GM23338 (cell line): ENCODE results near the gene ZAP70. TPM values are rescaled to one million over a fixed set of nuclear protein-coding genes. Genes with fewer than 3 reads are reported as not detected.

ENCODE experiments used
- ATAC-seq: fragments of 200-7000 bp; cut with Tn5 transposase; 3 replicates; pipeline ENCODE4 v1.9.1; 2020
- DNase-seq: peaks from one replicate; pipeline ENCODE4 v3.0.0-alpha.2; 2015; ENCODE audit warnings: low spot score
- H2AFZ ChIP-seq: fragments of 200-600 bp; sonication (generic); 2 replicates; pipeline ENCODE4 v1.8.0; 2016; ENCODE audit warnings: antibody characterized with exemption, mild to moderate bottlenecking, moderate library complexity
- H3F3A ChIP-seq: fragments of 200-600 bp; sonication (generic); replicated peaks from 2 replicates; pipeline ENCODE4 v1.8.0; 2017; ENCODE audit warnings: antibody characterized with exemption, mixed run types, low read depth
- H3K27ac ChIP-seq: fragments of 200-600 bp; sonication (generic); 2 replicates; pipeline ENCODE4 v1.6.1; 2016; ENCODE audit warnings: low read depth
- H3K27me3 ChIP-seq: fragments of 200-600 bp; sonication (generic); 2 replicates; pipeline ENCODE4 v1.8.0; 2016; ENCODE audit warnings: mild to moderate bottlenecking, mixed run types, moderate library complexity; ENCODE audit not compliant: insufficient read depth
- H3K36me3 ChIP-seq: fragments of 200-600 bp; sonication (generic); 2 replicates; pipeline ENCODE4 v1.8.0; 2016; ENCODE audit warnings: mild to moderate bottlenecking; ENCODE audit not compliant: insufficient read depth
- H3K4me1 ChIP-seq: fragments of 200-600 bp; sonication (generic); 2 replicates; pipeline ENCODE4 v1.8.0; 2016; ENCODE audit warnings: mild to moderate bottlenecking, moderate library complexity; ENCODE audit not compliant: insufficient read depth
- H3K4me2 ChIP-seq: fragments of 200-600 bp; sonication (generic); 2 replicates; pipeline ENCODE4 v1.7.1; 2017; ENCODE audit warnings: mixed run types
- H3K4me3 ChIP-seq: fragments of 200-600 bp; sonication (generic); 2 replicates; pipeline ENCODE4 v1.6.1; 2016; ENCODE audit warnings: mixed run types
- H3K79me2 ChIP-seq: fragments of 200-600 bp; sonication (generic); replicated peaks from 2 replicates; pipeline ENCODE4 v1.8.0; 2017; ENCODE audit warnings: mild to moderate bottlenecking; ENCODE audit not compliant: insufficient read depth
- H3K9me2 ChIP-seq: fragments of 200-600 bp; sonication (generic); 2 replicates; pipeline ENCODE4 v1.8.0; 2017; ENCODE audit not compliant: insufficient read depth
- H4K20me1 ChIP-seq: fragments of 200-600 bp; sonication (generic); replicated peaks from 2 replicates; pipeline ENCODE4 v1.8.0; 2017; ENCODE audit warnings: mild to moderate bottlenecking; ENCODE audit not compliant: insufficient read depth
- H3K27ac Mint-ChIP-seq: 2 replicates; pipeline ENCODE4 v1.8.0; 2020; ENCODE audit warnings: inconsistent platforms, mild to moderate bottlenecking, moderate library complexity, mixed read lengths
- H3K27me3 Mint-ChIP-seq: 3 replicates; pipeline ENCODE4 v1.8.0; 2022; ENCODE audit warnings: low read depth, mild to moderate bottlenecking, moderate library complexity, mixed read lengths, inconsistent platforms; ENCODE audit not compliant: insufficient read depth, poor library complexity
- H3K36me3 Mint-ChIP-seq: 3 replicates; pipeline ENCODE4 v1.8.0; 2021; ENCODE audit warnings: low read depth, mild to moderate bottlenecking, inconsistent platforms, moderate library complexity, mixed read lengths
- H3K4me1 Mint-ChIP-seq: 3 replicates; pipeline ENCODE4 v1.8.0; 2020; ENCODE audit warnings: mild to moderate bottlenecking, inconsistent platforms, mixed read lengths
- H3K4me3 Mint-ChIP-seq: 3 replicates; pipeline ENCODE4 v1.8.0; 2021; ENCODE audit warnings: moderate library complexity, mild to moderate bottlenecking, inconsistent platforms, mixed read lengths
- H3K9me3 Mint-ChIP-seq: 3 replicates; pipeline ENCODE4 v1.8.0; 2020; ENCODE audit warnings: moderate library complexity, mild to moderate bottlenecking, inconsistent platforms, mixed read lengths
- CREB1 ChIP-seq: fragments of 250-450 bp; sonication (Bioruptor Pico); IDR thresholded peaks from 2 replicates; pipeline ENCODE4 v1.5.0; 2020; ENCODE audit warnings: low read depth, mild to moderate bottlenecking, moderate library complexity
- EZH2 ChIP-seq: fragments of 200-600 bp; sonication (generic); IDR thresholded peaks from one replicate; pipeline ENCODE4 v1.8.0; 2017; ENCODE audit warnings: antibody characterized with exemption, mild to moderate bottlenecking, low read depth; ENCODE audit not compliant: unreplicated experiment
- EZH2phosphoT487 ChIP-seq: fragments of 200-600 bp; sonication (generic); IDR thresholded peaks from one replicate; pipeline ENCODE4 v1.8.1; 2018; ENCODE audit warnings: antibody characterized with exemption; ENCODE audit not compliant: unreplicated experiment
- JUNB ChIP-seq: IDR thresholded peaks from one replicate; pipeline ENCODE4 v1.6.1; 2016; ENCODE audit warnings: antibody characterized with exemption; ENCODE audit not compliant: unreplicated experiment
- NANOG ChIP-seq: IDR thresholded peaks from 2 replicates; pipeline ENCODE4 v1.6.1; 2016; ENCODE audit warnings: antibody characterized with exemption, borderline replicate concordance
- POLR2AphosphoS5 ChIP-seq: IDR thresholded peaks from 2 replicates; pipeline ENCODE4 v1.6.1; 2016; ENCODE audit warnings: antibody characterized with exemption, low read depth
- STAT1 ChIP-seq: IDR thresholded peaks from one replicate; pipeline ENCODE4 v1.6.1; 2016; ENCODE audit warnings: antibody characterized with exemption; ENCODE audit not compliant: unreplicated experiment
- ZNF114 ChIP-seq: fragments of 250-450 bp; sonication (Bioruptor Pico); IDR thresholded peaks from 2 replicates; pipeline ENCODE4 v1.5.0; 2020; ENCODE audit warnings: mild to moderate bottlenecking, moderate library complexity
- ZNF331 ChIP-seq: fragments of 250-450 bp; sonication (Bioruptor Pico); IDR thresholded peaks from 2 replicates; pipeline ENCODE4 v1.5.0; 2020; ENCODE audit warnings: low read depth, mild to moderate bottlenecking, moderate library complexity
- polyA plus RNA-seq: library from polyadenylated mRNA; unstranded; fragments of >200 nt; fragmentation: Nextera tagmentation; extraction: Ambion mirVana; gene quantifications from 2 replicates; pipeline ENCODE4 v1.2.1, GENCODE V29; 2016
- total RNA-seq: library from RNA; depleted of rRNA; stranded (reverse); fragments of >200 nt; shearing (Covaris generic); gene quantifications from 2 replicates; pipeline ENCODE4 v1.2.3, GENCODE V29; 2014
- TF ChIP-seq, protein P1 (sequence below): IDR thresholded peaks from one replicate; pipeline ENCODE4 v1.6.1; 2018; ENCODE audit warnings: antibody characterized with exemption; ENCODE audit not compliant: unreplicated experiment
- TF ChIP-seq, protein P2 (sequence below): IDR thresholded peaks from 2 replicates; pipeline ENCODE4 v1.6.1; 2016; ENCODE audit warnings: antibody characterized with exemption
- TF ChIP-seq, protein P3 (sequence below): fragments of 250-450 bp; sonication (Bioruptor Pico); IDR thresholded peaks from 2 replicates; pipeline ENCODE4 v1.5.0; 2020; ENCODE audit warnings: mild to moderate bottlenecking, moderate library complexity
- TF ChIP-seq, protein P4 (sequence below), 2 experiments: fragments of 200-600 bp in 1 of 2; sonication (generic) in 1 of 2; conservative IDR thresholded peaks; 2 replicates each; pipeline versions ENCODE4 v1.5.1 to v1.6.1; 2016 to 2017; ENCODE audit warnings: antibody characterized with exemption in 2 of 2, low read depth in 2 of 2, mild to moderate bottlenecking in 2 of 2, moderate library complexity in 1 of 2

The ZAP70 gene
- total and polyA plus RNA-seq, 2 experiments from 2014 or later, result 0.42 TPM; not detected in 1

DNA sequence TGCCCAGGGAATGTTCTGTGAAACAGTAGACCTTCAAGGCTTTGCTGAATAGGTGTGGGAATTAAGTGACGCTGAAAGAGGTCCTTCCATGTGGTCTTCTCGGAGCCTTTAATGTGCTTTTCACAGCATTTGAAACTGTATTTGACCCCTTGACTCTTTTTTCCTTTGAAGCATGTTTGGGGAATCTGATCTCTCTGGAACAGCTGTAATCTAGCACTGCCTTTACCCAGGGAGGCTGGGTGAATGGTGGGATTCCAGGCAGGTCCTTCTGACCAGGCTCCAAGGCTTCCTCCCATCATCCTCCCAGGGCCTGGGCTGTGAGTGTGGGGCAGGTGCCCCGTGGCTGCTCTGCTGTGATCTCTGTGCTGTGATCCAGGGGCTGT is 4.2 kb downstream of the ZAP70 start:
- Histone ChIP-seq H3K27me3 (no peaks in the 10 kb centered on the region), H3F3A (no peaks in the 10 kb centered on the region), H3K4me2 (no peak overlapping the region), H3K27ac (no peak overlapping the region), H2AFZ (no peak overlapping the region), H3K36me3 (no peaks in the 10 kb centered on the region), H3K9me2 (no peaks in the 10 kb centered on the region), H3K4me1 (peaks cover 17% of the 10 kb centered on the region), H3K4me3 (no peak overlapping the region), H3K79me2 (no peaks in the 10 kb centered on the region), H4K20me1 (no peaks in the 10 kb centered on the region)
- H3K9me3 Mint-ChIP-seq, result no peaks in the 10 kb centered on the region
- peaks cover 5% of the 10 kb centered on the region for H3K27me3 Mint-ChIP-seq
- DNase-seq (no peak), ATAC-seq (no peak)
- no peak overlapping the region for H3K27ac Mint-ChIP-seq
- no peaks in the 10 kb centered on the region; the same call in 2 of the 3 replicates for H3K36me3 Mint-ChIP-seq
- TF ChIP-seq ZNF331 (CRISPR knock-in tag), result no peak
- no peak for TF ChIP-seq NANOG
- TF ChIP-seq, protein P1, sequence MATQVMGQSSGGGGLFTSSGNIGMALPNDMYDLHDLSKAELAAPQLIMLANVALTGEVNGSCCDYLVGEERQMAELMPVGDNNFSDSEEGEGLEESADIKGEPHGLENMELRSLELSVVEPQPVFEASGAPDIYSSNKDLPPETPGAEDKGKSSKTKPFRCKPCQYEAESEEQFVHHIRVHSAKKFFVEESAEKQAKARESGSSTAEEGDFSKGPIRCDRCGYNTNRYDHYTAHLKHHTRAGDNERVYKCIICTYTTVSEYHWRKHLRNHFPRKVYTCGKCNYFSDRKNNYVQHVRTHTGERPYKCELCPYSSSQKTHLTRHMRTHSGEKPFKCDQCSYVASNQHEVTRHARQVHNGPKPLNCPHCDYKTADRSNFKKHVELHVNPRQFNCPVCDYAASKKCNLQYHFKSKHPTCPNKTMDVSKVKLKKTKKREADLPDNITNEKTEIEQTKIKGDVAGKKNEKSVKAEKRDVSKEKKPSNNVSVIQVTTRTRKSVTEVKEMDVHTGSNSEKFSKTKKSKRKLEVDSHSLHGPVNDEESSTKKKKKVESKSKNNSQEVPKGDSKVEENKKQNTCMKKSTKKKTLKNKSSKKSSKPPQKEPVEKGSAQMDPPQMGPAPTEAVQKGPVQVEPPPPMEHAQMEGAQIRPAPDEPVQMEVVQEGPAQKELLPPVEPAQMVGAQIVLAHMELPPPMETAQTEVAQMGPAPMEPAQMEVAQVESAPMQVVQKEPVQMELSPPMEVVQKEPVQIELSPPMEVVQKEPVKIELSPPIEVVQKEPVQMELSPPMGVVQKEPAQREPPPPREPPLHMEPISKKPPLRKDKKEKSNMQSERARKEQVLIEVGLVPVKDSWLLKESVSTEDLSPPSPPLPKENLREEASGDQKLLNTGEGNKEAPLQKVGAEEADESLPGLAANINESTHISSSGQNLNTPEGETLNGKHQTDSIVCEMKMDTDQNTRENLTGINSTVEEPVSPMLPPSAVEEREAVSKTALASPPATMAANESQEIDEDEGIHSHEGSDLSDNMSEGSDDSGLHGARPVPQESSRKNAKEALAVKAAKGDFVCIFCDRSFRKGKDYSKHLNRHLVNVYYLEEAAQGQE, result no peak
- TF ChIP-seq, protein P2, sequence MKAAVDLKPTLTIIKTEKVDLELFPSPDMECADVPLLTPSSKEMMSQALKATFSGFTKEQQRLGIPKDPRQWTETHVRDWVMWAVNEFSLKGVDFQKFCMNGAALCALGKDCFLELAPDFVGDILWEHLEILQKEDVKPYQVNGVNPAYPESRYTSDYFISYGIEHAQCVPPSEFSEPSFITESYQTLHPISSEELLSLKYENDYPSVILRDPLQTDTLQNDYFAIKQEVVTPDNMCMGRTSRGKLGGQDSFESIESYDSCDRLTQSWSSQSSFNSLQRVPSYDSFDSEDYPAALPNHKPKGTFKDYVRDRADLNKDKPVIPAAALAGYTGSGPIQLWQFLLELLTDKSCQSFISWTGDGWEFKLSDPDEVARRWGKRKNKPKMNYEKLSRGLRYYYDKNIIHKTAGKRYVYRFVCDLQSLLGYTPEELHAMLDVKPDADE, result no peak
- no peak for TF ChIP-seq ZNF114 (CRISPR knock-in tag)
- no peak for TF ChIP-seq POLR2AphosphoS5
- TF ChIP-seq, protein P3, sequence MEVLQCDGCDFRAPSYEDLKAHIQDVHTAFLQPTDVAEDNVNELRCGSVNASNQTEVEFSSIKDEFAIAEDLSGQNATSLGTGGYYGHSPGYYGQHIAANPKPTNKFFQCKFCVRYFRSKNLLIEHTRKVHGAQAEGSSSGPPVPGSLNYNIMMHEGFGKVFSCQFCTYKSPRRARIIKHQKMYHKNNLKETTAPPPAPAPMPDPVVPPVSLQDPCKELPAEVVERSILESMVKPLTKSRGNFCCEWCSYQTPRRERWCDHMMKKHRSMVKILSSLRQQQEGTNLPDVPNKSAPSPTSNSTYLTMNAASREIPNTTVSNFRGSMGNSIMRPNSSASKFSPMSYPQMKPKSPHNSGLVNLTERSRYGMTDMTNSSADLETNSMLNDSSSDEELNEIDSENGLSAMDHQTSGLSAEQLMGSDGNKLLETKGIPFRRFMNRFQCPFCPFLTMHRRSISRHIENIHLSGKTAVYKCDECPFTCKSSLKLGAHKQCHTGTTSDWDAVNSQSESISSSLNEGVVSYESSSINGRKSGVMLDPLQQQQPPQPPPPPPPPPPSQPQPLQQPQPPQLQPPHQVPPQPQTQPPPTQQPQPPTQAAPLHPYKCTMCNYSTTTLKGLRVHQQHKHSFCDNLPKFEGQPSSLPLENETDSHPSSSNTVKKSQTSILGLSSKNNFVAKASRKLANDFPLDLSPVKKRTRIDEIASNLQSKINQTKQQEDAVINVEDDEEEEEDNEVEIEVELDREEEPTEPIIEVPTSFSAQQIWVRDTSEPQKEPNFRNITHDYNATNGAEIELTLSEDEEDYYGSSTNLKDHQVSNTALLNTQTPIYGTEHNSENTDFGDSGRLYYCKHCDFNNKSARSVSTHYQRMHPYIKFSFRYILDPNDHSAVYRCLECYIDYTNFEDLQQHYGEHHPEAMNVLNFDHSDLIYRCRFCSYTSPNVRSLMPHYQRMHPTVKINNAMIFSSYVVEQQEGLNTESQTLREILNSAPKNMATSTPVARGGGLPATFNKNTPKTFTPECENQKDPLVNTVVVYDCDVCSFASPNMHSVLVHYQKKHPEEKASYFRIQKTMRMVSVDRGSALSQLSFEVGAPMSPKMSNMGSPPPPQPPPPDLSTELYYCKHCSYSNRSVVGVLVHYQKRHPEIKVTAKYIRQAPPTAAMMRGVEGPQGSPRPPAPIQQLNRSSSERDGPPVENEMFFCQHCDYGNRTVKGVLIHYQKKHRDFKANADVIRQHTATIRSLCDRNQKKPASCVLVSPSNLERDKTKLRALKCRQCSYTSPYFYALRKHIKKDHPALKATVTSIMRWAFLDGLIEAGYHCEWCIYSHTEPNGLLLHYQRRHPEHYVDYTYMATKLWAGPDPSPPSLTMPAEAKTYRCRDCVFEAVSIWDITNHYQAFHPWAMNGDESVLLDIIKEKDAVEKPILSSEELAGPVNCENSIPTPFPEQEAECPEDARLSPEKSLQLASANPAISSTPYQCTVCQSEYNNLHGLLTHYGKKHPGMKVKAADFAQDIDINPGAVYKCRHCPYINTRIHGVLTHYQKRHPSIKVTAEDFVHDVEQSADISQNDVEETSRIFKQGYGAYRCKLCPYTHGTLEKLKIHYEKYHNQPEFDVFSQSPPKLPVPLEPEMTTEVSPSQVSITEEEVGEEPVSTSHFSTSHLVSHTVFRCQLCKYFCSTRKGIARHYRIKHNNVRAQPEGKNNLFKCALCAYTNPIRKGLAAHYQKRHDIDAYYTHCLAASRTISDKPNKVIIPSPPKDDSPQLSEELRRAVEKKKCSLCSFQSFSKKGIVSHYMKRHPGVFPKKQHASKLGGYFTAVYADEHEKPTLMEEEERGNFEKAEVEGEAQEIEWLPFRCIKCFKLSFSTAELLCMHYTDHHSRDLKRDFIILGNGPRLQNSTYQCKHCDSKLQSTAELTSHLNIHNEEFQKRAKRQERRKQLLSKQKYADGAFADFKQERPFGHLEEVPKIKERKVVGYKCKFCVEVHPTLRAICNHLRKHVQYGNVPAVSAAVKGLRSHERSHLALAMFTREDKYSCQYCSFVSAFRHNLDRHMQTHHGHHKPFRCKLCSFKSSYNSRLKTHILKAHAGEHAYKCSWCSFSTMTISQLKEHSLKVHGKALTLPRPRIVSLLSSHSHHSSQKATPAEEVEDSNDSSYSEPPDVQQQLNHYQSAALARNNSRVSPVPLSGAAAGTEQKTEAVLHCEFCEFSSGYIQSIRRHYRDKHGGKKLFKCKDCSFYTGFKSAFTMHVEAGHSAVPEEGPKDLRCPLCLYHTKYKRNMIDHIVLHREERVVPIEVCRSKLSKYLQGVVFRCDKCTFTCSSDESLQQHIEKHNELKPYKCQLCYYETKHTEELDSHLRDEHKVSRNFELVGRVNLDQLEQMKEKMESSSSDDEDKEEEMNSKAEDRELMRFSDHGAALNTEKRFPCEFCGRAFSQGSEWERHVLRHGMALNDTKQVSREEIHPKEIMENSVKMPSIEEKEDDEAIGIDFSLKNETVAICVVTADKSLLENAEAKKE (CRISPR knock-in tag), result no peak
- no peak for TF ChIP-seq CREB1 (CRISPR knock-in tag)
- TF ChIP-seq JUNB, result no peak
- TF ChIP-seq STAT1, result no peak
- TF ChIP-seq EZH2phosphoT487, result no peak
- no peak for TF ChIP-seq EZH2
- TF ChIP-seq, protein P4, sequence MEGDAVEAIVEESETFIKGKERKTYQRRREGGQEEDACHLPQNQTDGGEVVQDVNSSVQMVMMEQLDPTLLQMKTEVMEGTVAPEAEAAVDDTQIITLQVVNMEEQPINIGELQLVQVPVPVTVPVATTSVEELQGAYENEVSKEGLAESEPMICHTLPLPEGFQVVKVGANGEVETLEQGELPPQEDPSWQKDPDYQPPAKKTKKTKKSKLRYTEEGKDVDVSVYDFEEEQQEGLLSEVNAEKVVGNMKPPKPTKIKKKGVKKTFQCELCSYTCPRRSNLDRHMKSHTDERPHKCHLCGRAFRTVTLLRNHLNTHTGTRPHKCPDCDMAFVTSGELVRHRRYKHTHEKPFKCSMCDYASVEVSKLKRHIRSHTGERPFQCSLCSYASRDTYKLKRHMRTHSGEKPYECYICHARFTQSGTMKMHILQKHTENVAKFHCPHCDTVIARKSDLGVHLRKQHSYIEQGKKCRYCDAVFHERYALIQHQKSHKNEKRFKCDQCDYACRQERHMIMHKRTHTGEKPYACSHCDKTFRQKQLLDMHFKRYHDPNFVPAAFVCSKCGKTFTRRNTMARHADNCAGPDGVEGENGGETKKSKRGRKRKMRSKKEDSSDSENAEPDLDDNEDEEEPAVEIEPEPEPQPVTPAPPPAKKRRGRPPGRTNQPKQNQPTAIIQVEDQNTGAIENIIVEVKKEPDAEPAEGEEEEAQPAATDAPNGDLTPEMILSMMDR (conservative IDR thresholded peaks at IDR 0.05; ENCODE audit: low read depth in 2 of 2), result no peak
- H3K4me1 Mint-ChIP-seq, result peaks cover 25% of the 10 kb centered on the region
- H3K4me3 Mint-ChIP-seq, result no peak overlapping the region
